Pancreas (tissue), 10 donors: ENCODE results near the gene PANK2. TPM values are rescaled to one million over a fixed set of nuclear protein-coding genes. Genes with fewer than 3 reads are reported as not detected.

ENCODE experiments used
- ATAC-seq, 4 donors: fragments of 200-7000 bp; cut with Tn5 transposase; one replicate each; pipeline versions ENCODE4 v1.8.0 to v1.9.1; 2020; ENCODE audit warnings: mild to moderate bottlenecking in 4 of 4, moderate library complexity in 4 of 4
- DNase-seq, 6 donors: peaks; one replicate each; pipeline ENCODE4 v3.0.0-alpha.2; 2020
- FAIRE-seq: peaks from 2 replicates; lab custom pipeline; 2012; peaks lifted over from hg19 to GRCh38; lab: Jason Lieb, UNC
- H3K27ac ChIP-seq, 4 donors: fragments of 200-600 bp; sonication (generic); 1 replicate in 3 of 4; 2 replicates in 1 of 4; pipeline versions ENCODE4 v1.5.0 to v1.8.0; 2020
- H3K27me3 ChIP-seq, 4 donors: fragments of 200-600 bp; one replicate each; pipeline ENCODE4 v1.8.0; 2021
- H3K36me3 ChIP-seq, 3 donors: fragments of 200-600 bp; sonication (generic) in 1 of 3; one replicate each; pipeline versions ENCODE4 v1.5.0 to v1.8.0; 2020 to 2021
- H3K4me1 ChIP-seq, 3 donors: fragments of 200-600 bp; one replicate each; pipeline ENCODE4 v1.8.0; 2021
- H3K4me3 ChIP-seq, 4 donors: fragments of 200-600 bp; sonication (generic) in 2 of 4; one replicate each; pipeline versions ENCODE4 v1.5.0 to v1.8.0; 2020 to 2021
- H3K9me3 ChIP-seq, 4 donors: fragments of 200-600 bp; one replicate each; pipeline ENCODE4 v1.8.0; 2021
- WGBS, 2 donors: extraction: QIAGEN DNeasy Blood & Tissue Kit; methylation state at CpG; one replicate each; pipeline ENCODE4 v1.1.7; 2013; 5-methylcytosine and 5-hydroxymethylcytosine counted together
- intact Hi-C, 3 donors: fragments of 100-400 bp; cut with DNase I; formaldehyde crosslinking; loops; one replicate each; pipeline versions ENCODE4 v1.11.1 to v1.14.2; 2022
- polyA plus RNA-seq, 2 donors: library from polyadenylated mRNA; stranded (reverse); fragments of 200-250 nt; gene quantifications; one replicate each; pipeline ENCODE4 v1.2.3, GENCODE V29; 2013
- total RNA-seq, 6 donors: library from RNA; stranded (reverse); fragmentation: NEBNext Ultra II Directional in 4 of 6; extraction: Animal tissue kit (Norgen Biotek cat#: 25700) in 4 of 6; gene quantifications; one replicate each; pipeline versions ENCODE4 v1.2.1 to v1.2.4, GENCODE V29; 2021 to 2023
- TF ChIP-seq, protein P1 (sequence below), 4 donors: fragments of 200-600 bp; sonication (generic) in 3 of 4; IDR thresholded peaks; one replicate each; pipeline versions ENCODE4 v1.5.0 to v1.8.0; 2021; ENCODE audit warnings: antibody characterized with exemption in 4 of 4
- donor health status: healthy with polysubstance abuse.
- donor health status: DM: no; HTN: no; CAD: no; lungs with moderate emphysema.
- donor health status: DM: no; HTN: no; CAD: no.
- donor health status: control.
- donor health status: control.
- donor health status: Bipolar disorder and iron deficiency.
- donor health status: DM: yes; HTN: yes; CAD: no.
- donor health status: DM: no; HTN: no; CAD: no.
- donor health status: DM: no; HTN: no; CAD: no.
- donor health status: DM: yes; HTN: yes; CAD: no.

PANK2 gene
- total and polyA plus RNA-seq, 8 donors, result 10.1 to 23.4 (median 13.3) TPM

GRCh38 chr20:3846378-3846739 lies 42.8 kb upstream of the PANK2 start:
- Histone ChIP-seq H3K4me1 (peaks cover 0 to 3% (median 0%) of the 10 kb centered on the region in 3 donors), H3K36me3 (no peaks in the 10 kb centered on the region), H3K27me3 (no peaks in the 10 kb centered on the region), H3K9me3 (no peaks in the 10 kb centered on the region), H3K27ac (peak overlapping the region; percentile 88 to 97 (median 90)), H3K4me3 (peak overlapping the region; percentile 76 to 99 (median 90))
- 0% methylated on average over 22 of the region's 22 CpGs for WGBS, 2 donors
- intact Hi-C loops, result no loop called here
- no peak for ATAC-seq
- no peak for FAIRE-seq
- no peak for DNase-seq
- TF ChIP-seq, protein P1, sequence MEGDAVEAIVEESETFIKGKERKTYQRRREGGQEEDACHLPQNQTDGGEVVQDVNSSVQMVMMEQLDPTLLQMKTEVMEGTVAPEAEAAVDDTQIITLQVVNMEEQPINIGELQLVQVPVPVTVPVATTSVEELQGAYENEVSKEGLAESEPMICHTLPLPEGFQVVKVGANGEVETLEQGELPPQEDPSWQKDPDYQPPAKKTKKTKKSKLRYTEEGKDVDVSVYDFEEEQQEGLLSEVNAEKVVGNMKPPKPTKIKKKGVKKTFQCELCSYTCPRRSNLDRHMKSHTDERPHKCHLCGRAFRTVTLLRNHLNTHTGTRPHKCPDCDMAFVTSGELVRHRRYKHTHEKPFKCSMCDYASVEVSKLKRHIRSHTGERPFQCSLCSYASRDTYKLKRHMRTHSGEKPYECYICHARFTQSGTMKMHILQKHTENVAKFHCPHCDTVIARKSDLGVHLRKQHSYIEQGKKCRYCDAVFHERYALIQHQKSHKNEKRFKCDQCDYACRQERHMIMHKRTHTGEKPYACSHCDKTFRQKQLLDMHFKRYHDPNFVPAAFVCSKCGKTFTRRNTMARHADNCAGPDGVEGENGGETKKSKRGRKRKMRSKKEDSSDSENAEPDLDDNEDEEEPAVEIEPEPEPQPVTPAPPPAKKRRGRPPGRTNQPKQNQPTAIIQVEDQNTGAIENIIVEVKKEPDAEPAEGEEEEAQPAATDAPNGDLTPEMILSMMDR (IDR thresholded peaks at IDR 0.05), result no peak

GRCh38 chr20:3846740-3847428 lies 42.3 kb upstream of the PANK2 start, which contains the start of gene MAVS:
MAVS (plus strand) TSS chr20:3846834; CDS start chr20:3854625, 7,791 bp downstream.
- FAIRE-seq, result no peak
- TF ChIP-seq, protein P1 (IDR thresholded peaks at IDR 0.05), result no peak
- peak; percentile 97 to 99 (median 98) for ATAC-seq
- Histone ChIP-seq H3K9me3 (no peaks in the 10 kb centered on the region), H3K27ac (peak within 1 kb of the TSS; percentile 88 to 97 (median 90)), H3K36me3 (no peaks in the 10 kb centered on the region), H3K4me3 (peak within 1 kb of the TSS; percentile 76 to 99 (median 90)), H3K27me3 (no peaks in the 10 kb centered on the region), H3K4me1 (peaks cover 0 to 3% (median 0%) of the 10 kb centered on the region in 3 donors)
- WGBS, 2 donors, result 0% methylated on average over 60 to 72 of the region's 72 CpGs
- intact Hi-C loops, result no loop called here
- DNase-seq, result peak; percentile 84 to 96 (median 90)

DNA sequence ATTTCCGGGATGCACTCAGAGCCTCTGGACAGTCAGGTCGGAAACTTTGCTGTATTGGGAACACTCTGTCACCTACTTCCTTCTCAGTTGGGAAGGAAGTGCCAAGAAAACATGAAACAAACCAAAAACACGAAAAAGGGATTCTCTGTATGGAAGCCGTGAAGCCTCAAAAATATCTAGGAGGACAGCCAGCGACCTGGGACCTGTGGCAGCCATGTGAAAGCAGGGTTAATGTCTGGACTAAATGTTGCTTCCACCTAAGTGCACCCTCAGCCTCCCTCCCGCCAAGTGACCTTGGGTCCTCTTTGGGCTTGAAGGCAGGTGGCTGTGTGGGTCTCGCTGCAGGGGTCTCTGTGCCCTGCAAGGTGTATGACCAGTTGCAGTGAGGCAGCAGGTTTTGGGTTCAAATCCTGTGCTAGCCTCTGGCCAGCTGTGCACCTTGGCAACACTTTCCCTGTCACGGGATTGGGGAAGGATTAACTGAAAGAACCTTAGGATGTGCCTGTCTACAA lies 41.7 kb upstream of the PANK2 start:
- H3K4me3 ChIP-seq, result peak overlapping the region; percentile 76 to 99 (median 90)
- no peaks in the 10 kb centered on the region for H3K27me3 ChIP-seq
- H3K36me3 ChIP-seq, result no peaks in the 10 kb centered on the region
- no peak for DNase-seq
- WGBS, 2 donors, result 4 to 6% methylated on average over 8 of the region's 8 CpGs
- no peak for FAIRE-seq
- intact Hi-C loops, result no loop called here
- no peaks in the 10 kb centered on the region for H3K9me3 ChIP-seq
- peak in 3 of 4 donors; percentile 3 to 6 (median 4) for ATAC-seq
- TF ChIP-seq, protein P1 (IDR thresholded peaks at IDR 0.05), result no peak
- H3K4me1 ChIP-seq, result peaks cover 0 to 3% (median 0%) of the 10 kb centered on the region in 3 donors
- H3K27ac ChIP-seq, result peak overlapping the region; percentile 88 to 97 (median 90)

GRCh38 chr20:3848565-3848964 lies 40.6 kb upstream of the PANK2 start:
- H3K4me1 ChIP-seq, result peaks cover 0 to 3% (median 0%) of the 10 kb centered on the region in 3 donors
- no peak for ATAC-seq
- DNase-seq, result no peak
- no peak for FAIRE-seq
- no peak overlapping the region for H3K27ac ChIP-seq
- no peaks in the 10 kb centered on the region for H3K27me3 ChIP-seq
- intact Hi-C loops, result no loop called here
- H3K36me3 ChIP-seq, result no peaks in the 10 kb centered on the region
- no peaks in the 10 kb centered on the region for H3K9me3 ChIP-seq
- 83 to 89% methylated on average over 1 of the region's 1 CpG for WGBS, 2 donors
- no peak overlapping the region for H3K4me3 ChIP-seq
- TF ChIP-seq, protein P1 (IDR thresholded peaks at IDR 0.05), result no peak
